ENCODE data around the gene EFNA5.

DNA sequence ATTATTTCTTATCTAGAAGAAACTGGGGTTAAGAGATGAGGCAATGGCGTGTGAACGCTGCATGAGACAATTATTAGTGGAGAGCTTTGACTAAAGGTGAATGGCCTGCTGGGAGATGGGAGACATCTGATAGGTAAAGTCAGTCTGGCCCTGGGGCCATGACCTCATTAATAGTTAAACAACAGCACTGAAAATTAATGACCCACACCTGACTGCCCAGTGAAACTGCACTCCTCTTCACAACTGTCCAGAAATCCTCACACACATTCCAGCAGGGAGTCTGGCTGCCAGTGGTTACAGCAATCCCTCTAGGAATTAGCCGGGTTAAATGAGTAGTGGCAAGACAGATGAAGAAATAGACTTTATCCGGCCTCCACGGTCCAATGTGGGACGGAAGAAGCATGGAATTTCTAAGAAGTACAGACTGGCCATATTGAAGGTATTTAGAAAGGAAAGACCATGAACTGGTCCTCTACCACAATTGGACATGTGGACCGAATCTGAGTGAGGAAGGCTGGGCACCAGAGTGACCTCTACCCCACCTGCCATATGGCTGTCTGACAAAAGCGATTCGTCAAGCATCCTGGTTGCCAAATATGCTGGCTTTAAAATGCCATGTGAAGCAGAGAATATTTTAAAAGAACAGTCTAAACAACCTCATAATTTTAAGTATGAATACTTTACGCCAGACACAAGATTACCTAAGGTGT is 138.4 kb downstream of the EFNA5 start:
- TF ChIP-seq GATA2 (IDR thresholded peaks at IDR 0.05; ENCODE audit: low read depth, low read length) (no peak), GATA3 (IDR thresholded peaks at IDR 0.05; ENCODE audit: low read depth, low read length) (no peak)

Measured in SH-SY5Y (cell line).